GM19463 (cell line): ENCODE data around the gene ABCC3.

ENCODE experiments used
- ATAC-seq: cut with Tn5 transposase; IDR thresholded peaks from one replicate; pipeline ENCODE4 v1.9.1; 2021; ENCODE audit warnings: mild to moderate bottlenecking, moderate library complexity; ENCODE audit not compliant: unreplicated experiment

ABCC3 gene

GRCh38 chr17:50603340-50603739 is 31.3 kb upstream of the ABCC3 start:
- ATAC-seq = no peak

GRCh38 chr17:50604513-50604912 is 30.2 kb upstream of the ABCC3 start:
- no peak for ATAC-seq

GRCh38 chr17:50605429-50605828 is 29.3 kb upstream of the ABCC3 start:
- no peak for ATAC-seq

GRCh38 chr17:50607522-50608175 is 27.0 kb upstream of the ABCC3 start:
- ATAC-seq = no peak

GRCh38 chr17:50608700-50609379 is 25.8 kb upstream of the ABCC3 start:
- ATAC-seq = no peak

- no peak for ATAC-seq
Observed at GRCh38 chr17:50609380-50610074, 25.2 kb upstream of the ABCC3 start.

GRCh38 chr17:50611634-50612033 is 23.0 kb upstream of the ABCC3 start:
- ATAC-seq = no peak

GRCh38 chr17:50612281-50612680 is 22.4 kb upstream of the ABCC3 start:
- ATAC-seq = no peak

GRCh38 chr17:50613007-50613992 is 21.4 kb upstream of the ABCC3 start:
- ATAC-seq = no peak

- no peak for ATAC-seq
Observed at GRCh38 chr17:50614471-50615051, 20.1 kb upstream of the ABCC3 start.

GRCh38 chr17:50615828-50616227 is 18.9 kb upstream of the ABCC3 start:
- ATAC-seq = no peak

- ATAC-seq = no peak
Observed at GRCh38 chr17:50618300-50618699, 16.4 kb upstream of the ABCC3 start.

GRCh38 chr17:50618941-50619340 is 15.7 kb upstream of the ABCC3 start:
- ATAC-seq = no peak

- ATAC-seq = no peak
Observed at GRCh38 chr17:50619489-50619888, 15.2 kb upstream of the ABCC3 start.

GRCh38 chr17:50620237-50620636 is 14.4 kb upstream of the ABCC3 start:
- no peak for ATAC-seq

- no peak for ATAC-seq
Observed at GRCh38 chr17:50620858-50621257, 13.8 kb upstream of the ABCC3 start.

GRCh38 chr17:50621574-50622031 is 13.1 kb upstream of the ABCC3 start:
- ATAC-seq = no peak

GRCh38 chr17:50624321-50624934 is 10.3 kb upstream of the ABCC3 start:
- ATAC-seq = no peak

- ATAC-seq = no peak
Observed at GRCh38 chr17:50625032-50625871, 9.4 kb upstream of the ABCC3 start.
